H1 (cell line): ENCODE results near the gene C21orf58. TPM values are rescaled to one million over a fixed set of nuclear protein-coding genes. Genes with fewer than 3 reads are reported as not detected.

ENCODE experiments used
- CTCF ChIA-PET: fragments of 300-600 bp; sonication (Branson Sonifier 250); formaldehyde crosslinking; loops from one replicate; lab custom pipeline; 2021; ENCODE audit not compliant: partially characterized antibody; lab: Charles Lee
- POLR2A ChIA-PET: fragments of 300-600 bp; sonication (Branson Sonifier 250); formaldehyde crosslinking; loops from one replicate; lab custom pipeline; 2021; ENCODE audit warnings: inconsistent platforms; ENCODE audit not compliant: partially characterized antibody; lab: Charles Lee
- DNase-seq, 2 experiments: peaks; one replicate each; pipeline versions ENCODE4 v3.0.0 to v3.0.0-alpha.2; 2010 to 2022; ENCODE audit warnings: low spot score in 2 of 2, low read depth in 1 of 2, mixed read lengths in 1 of 2
- FAIRE-seq: peaks from 2 replicates; lab custom pipeline; 2011; peaks lifted over from hg19 to GRCh38; lab: Jason Lieb, UNC
- H2AFZ ChIP-seq: 2 replicates; pipeline ENCODE4 v1.8.1; 2012; ENCODE audit warnings: low read length, inconsistent platforms
- H2AK5ac ChIP-seq: 2 replicates; pipeline ENCODE4 v1.6.1; 2013; ENCODE audit warnings: low read depth, low read length
- H2BK120ac ChIP-seq: replicated peaks from 2 replicates; pipeline ENCODE3; 2013; ENCODE audit warnings: low read depth, low read length, inconsistent platforms
- H2BK12ac ChIP-seq: 2 replicates; pipeline ENCODE4 v1.6.1; 2013; ENCODE audit warnings: low read depth, low read length
- H2BK15ac ChIP-seq: 2 replicates; pipeline ENCODE4 v1.6.1; 2013; ENCODE audit warnings: low read length
- H2BK20ac ChIP-seq: 2 replicates; pipeline ENCODE4 v1.6.1; 2013; ENCODE audit warnings: low read length
- H2BK5ac ChIP-seq: 2 replicates; pipeline ENCODE4 v1.6.1; 2013; ENCODE audit warnings: low read depth, low read length
- H3K14ac ChIP-seq: 2 replicates; pipeline ENCODE4 v1.6.1; 2013; ENCODE audit warnings: inconsistent platforms; ENCODE audit not compliant: insufficient read length
- H3K18ac ChIP-seq: 2 replicates; pipeline ENCODE4 v1.6.1; 2013; ENCODE audit warnings: low read length; ENCODE audit errors: extremely low read depth
- H3K23ac ChIP-seq: 2 replicates; pipeline ENCODE4 v1.6.1; 2013; ENCODE audit warnings: inconsistent platforms; ENCODE audit not compliant: insufficient read length
- H3K23me2 ChIP-seq: 2 replicates; pipeline ENCODE4 v1.6.1; 2013; ENCODE audit warnings: low read depth, low read length
- H3K27ac ChIP-seq: 2 replicates; pipeline ENCODE4 v1.6.1; 2011; ENCODE audit warnings: low read depth, low read length, inconsistent platforms
- H3K27me3 ChIP-seq, 4 experiments: replicated peaks in 1 of 4; 1 replicate in 1 of 4; 2 replicates in 3 of 4; pipeline versions ENCODE4 v1.6.1 to v1.8.1; 2011 to 2013; ENCODE audit warnings: low read length in 3 of 4, mild to moderate bottlenecking in 3 of 4, inconsistent platforms in 2 of 4, mixed read lengths in 2 of 4, moderate library complexity in 1 of 4; ENCODE audit not compliant: control insufficient read depth in 3 of 4, insufficient read depth in 3 of 4; ENCODE audit errors: extremely low read depth in 1 of 4
- H3K36me3 ChIP-seq, 4 experiments: 2 replicates each; pipeline versions ENCODE4 v1.6.1 to v1.8.1; 2011 to 2013; ENCODE audit warnings: mild to moderate bottlenecking in 4 of 4, low read length in 3 of 4, moderate library complexity in 2 of 4, control low read depth in 1 of 4, inconsistent platforms in 1 of 4; ENCODE audit not compliant: insufficient read depth in 4 of 4, control insufficient read depth in 2 of 4
- H3K4ac ChIP-seq: replicated peaks from 2 replicates; pipeline ENCODE3; 2013; ENCODE audit warnings: low read length, low read depth, mixed read lengths, inconsistent platforms; ENCODE audit not compliant: insufficient read length
- H3K4me1 ChIP-seq, 4 experiments: replicated peaks in 1 of 4; 1 replicate in 1 of 4; 2 replicates in 3 of 4; pipeline versions ENCODE4 v1.6.1 to v1.8.1; 2011 to 2013; ENCODE audit warnings: low read length in 3 of 4, inconsistent platforms in 2 of 4, mixed read lengths in 1 of 4; ENCODE audit not compliant: insufficient read depth in 4 of 4, control insufficient read depth in 3 of 4
- H3K4me2 ChIP-seq, 2 experiments: 2 replicates each; pipeline versions ENCODE4 v1.6.1 to v1.8.1; 2011 to 2013; ENCODE audit warnings: low read depth in 2 of 2, low read length in 2 of 2, control low read depth in 1 of 2, inconsistent platforms in 1 of 2, mild to moderate bottlenecking in 1 of 2; ENCODE audit not compliant: insufficient read depth in 1 of 2
- H3K4me3 ChIP-seq, 4 experiments: fragments of 200-600, 300-600 bp in 1 of 4; sonication (generic), shearing (Covaris generic), sonication (Bioruptor Twin) in 1 of 4; 2 replicates each; pipeline versions ENCODE4 v1.5.1 to v1.8.1; 2011 to 2016; ENCODE audit warnings: low read length in 4 of 4, low read depth in 3 of 4, control low read depth in 2 of 4, inconsistent platforms in 2 of 4, mild to moderate bottlenecking in 2 of 4, mixed read lengths in 1 of 4, moderate library complexity in 1 of 4; ENCODE audit not compliant: insufficient read depth in 2 of 4; ENCODE audit errors: extremely low read depth in 1 of 4
- H3K56ac ChIP-seq: replicated peaks from 2 replicates; pipeline ENCODE3; 2013; ENCODE audit warnings: low read depth, mild to moderate bottlenecking, mixed read lengths, low read length, inconsistent platforms; ENCODE audit not compliant: insufficient read length
- H3K79me1 ChIP-seq: 2 replicates; pipeline ENCODE4 v1.6.1; 2013; ENCODE audit warnings: low read depth, low read length, control low read depth
- H3K79me2 ChIP-seq, 2 experiments: 2 replicates each; pipeline versions ENCODE4 v1.6.1 to v1.8.1; 2012 to 2013; ENCODE audit warnings: low read length in 2 of 2, mild to moderate bottlenecking in 2 of 2, inconsistent platforms in 1 of 2; ENCODE audit not compliant: insufficient read depth in 2 of 2, control insufficient read depth in 1 of 2
- H3K9ac ChIP-seq, 4 experiments: replicated peaks in 1 of 4; 1 replicate in 1 of 4; 2 replicates in 3 of 4; pipeline versions ENCODE4 v1.6.1 to v1.8.1; 2011 to 2013; ENCODE audit warnings: low read depth in 3 of 4, low read length in 3 of 4, control low read depth in 2 of 4, mild to moderate bottlenecking in 2 of 4, moderate library complexity in 2 of 4, inconsistent platforms in 1 of 4; ENCODE audit errors: extremely low read depth in 1 of 4
- H3K9me3 ChIP-seq, 2 experiments: 2 replicates each; pipeline versions ENCODE4 v1.6.1 to v1.8.1; 2012 to 2013; ENCODE audit warnings: mild to moderate bottlenecking in 2 of 2, moderate library complexity in 2 of 2, control low read depth in 1 of 2, inconsistent platforms in 1 of 2, low read depth in 1 of 2, low read length in 1 of 2, mixed read lengths in 1 of 2; ENCODE audit not compliant: insufficient read depth in 2 of 2
- H4K20me1 ChIP-seq, 2 experiments: replicated peaks in 1 of 2; 2 replicates each; pipeline versions ENCODE3 to v1.8.1; 2011 to 2013; ENCODE audit warnings: inconsistent platforms in 2 of 2, low read length in 2 of 2, mild to moderate bottlenecking in 1 of 2; ENCODE audit not compliant: insufficient read depth in 2 of 2, control insufficient read depth in 1 of 2
- H4K5ac ChIP-seq: 2 replicates; pipeline ENCODE4 v1.6.1; 2013; ENCODE audit warnings: low read length, low read depth, mixed read lengths, inconsistent platforms; ENCODE audit not compliant: insufficient read length
- H4K8ac ChIP-seq: 2 replicates; pipeline ENCODE4 v1.8.0; 2013; ENCODE audit warnings: mild to moderate bottlenecking, moderate library complexity, low read length, inconsistent platforms; ENCODE audit not compliant: insufficient read depth; ENCODE audit errors: extremely low read depth
- H4K91ac ChIP-seq: replicated peaks from 2 replicates; pipeline ENCODE3; 2013; ENCODE audit warnings: low read length, mixed read lengths, inconsistent platforms; ENCODE audit not compliant: insufficient read length
- BRCA1 ChIP-seq: IDR thresholded peaks from 2 replicates; pipeline ENCODE4 v1.6.1; 2012; ENCODE audit warnings: low read depth, low read length, improper control_type of control experiment
- CHD2 ChIP-seq: IDR thresholded peaks from 2 replicates; pipeline ENCODE4 v1.6.1; 2012; ENCODE audit warnings: low read length, improper control_type of control experiment
- CREB1 ChIP-seq: IDR thresholded peaks from 2 replicates; pipeline ENCODE4 v1.6.1; 2012; ENCODE audit warnings: inconsistent platforms
- EP300 ChIP-seq, 2 experiments: IDR thresholded peaks; 1 replicate in 1 of 2; 2 replicates in 1 of 2; pipeline ENCODE4 v1.6.1; 2011 to 2012; ENCODE audit warnings: low read depth in 2 of 2, low read length in 2 of 2, mild to moderate bottlenecking in 2 of 2, borderline replicate concordance in 1 of 2, inconsistent platforms in 1 of 2, moderate library complexity in 1 of 2
- EZH2 ChIP-seq: fragments of 200-600 bp; sonication (generic); IDR thresholded peaks from 2 replicates; pipeline ENCODE4 v1.7.1; 2012; ENCODE audit warnings: low read depth, mild to moderate bottlenecking, moderate library complexity, low read length, inconsistent platforms; ENCODE audit not compliant: severe bottlenecking
- JUND ChIP-seq: IDR thresholded peaks from 2 replicates; pipeline ENCODE4 v1.6.1; 2011; ENCODE audit warnings: mild to moderate bottlenecking, improper control_type of control experiment, low read length
- KDM5A ChIP-seq: fragments of 200-600 bp; IDR thresholded peaks from 2 replicates; pipeline ENCODE4 v1.7.1; 2012; ENCODE audit warnings: mild to moderate bottlenecking, low read length, inconsistent platforms, mixed read lengths
- SP1 ChIP-seq: IDR thresholded peaks from 2 replicates; pipeline ENCODE4 v1.6.1; 2011; ENCODE audit warnings: low read depth, low read length
- SP2 ChIP-seq: IDR thresholded peaks from 2 replicates; pipeline ENCODE4 v1.6.1; 2012; ENCODE audit warnings: mild to moderate bottlenecking, low read length, inconsistent platforms
- ZNF274 ChIP-seq: IDR thresholded peaks from 2 replicates; pipeline ENCODE4 v1.7.0; 2012; ENCODE audit warnings: low read length, borderline replicate concordance; ENCODE audit errors: extremely low read depth
- WGBS, 2 experiments: shearing (Covaris generic) in 1 of 2; methylation state at CpG; one replicate each; pipeline versions ENCODE4 v1.1.6 to v1.1.7; 2013 to 2015; ENCODE audit warnings: low lambda C conversion rate in 2 of 2, mixed read lengths in 2 of 2, inconsistent platforms in 1 of 2, low coverage in 1 of 2, missing lambda C conversion rate in 1 of 2; ENCODE audit not compliant: insufficient replicate concordance in 2 of 2, insufficient coverage in 1 of 2, insufficient read length in 1 of 2; ENCODE audit errors: extremely low coverage in 1 of 2, missing lambda C conversion rate in 1 of 2; 5-methylcytosine and 5-hydroxymethylcytosine counted together
- polyA plus RNA-seq, 7 experiments: library from polyadenylated mRNA; depleted of rRNA in 3 of 7; stranded (reverse) in 5 of 7; unstranded in 2 of 7; fragments of >200 nt in 5 of 7; fragments of 200-250 nt in 2 of 7; gene quantifications; 1 replicate in 5 of 7; 2 replicates in 1 of 7; 4 replicates in 1 of 7; pipeline versions ENCODE4 v1.2.1 to v1.2.3, GENCODE V29; 2011 to 2013; ENCODE audit warnings: missing spikeins in 2 of 7, mixed read lengths in 2 of 7
- total RNA-seq: library from RNA; stranded (reverse); fragmentation: NEBNext Ultra II Directional; extraction: Animal tissue kit (Norgen Biotek cat#: 25700); gene quantifications from 2 replicates; pipeline ENCODE4 v1.2.1, GENCODE V29; 2021
- TF ChIP-seq, protein P1 (sequence below): IDR thresholded peaks from 2 replicates; pipeline ENCODE4 v1.6.1; 2011; ENCODE audit warnings: low read depth, mild to moderate bottlenecking, low read length; ENCODE audit not compliant: insufficient read depth

Gene C21orf58
- total and polyA plus RNA-seq, 2 of the 8 experiments (the other 6 are each of a cell fraction or from before 2014, with no cell fraction given): 13.8 to 26.1 TPM

GRCh38 chr21:46371204-46372013 lies 47.7 kb upstream of the C21orf58 start:
- H3K23me2 ChIP-seq: peaks cover 5% of the 10 kb centered on the region
- H3K9ac ChIP-seq: no peak overlapping the region
- H3K4ac ChIP-seq: no peak overlapping the region
- no peaks in the 10 kb centered on the region for H3K27me3 ChIP-seq
- WGBS, 2 experiments: 95% methylated on average over 16 of the region's 16 CpGs; no CpG with 5 or more reads in 1 of the 2 experiments
- ChIA-PET POLR2A (interaction anchor here (1.1 kb wide), 1 partner anchor 101 kb away, joined by 3 read pairs; no protein-coding TSS in a partner anchor), CTCF (interaction anchor here (1.0 to 1.5 kb wide), 3 partner anchors 20 to 218 kb away, joined by 3 read pairs; no protein-coding TSS in a partner anchor)
- DNase-seq (no peak), FAIRE-seq (no peak)
- H3K79me2 ChIP-seq: peaks cover 0 to 47% of the 10 kb centered on the region in 2 experiments; a peak in 2 of 4 replicates
- peaks cover 0 to 3% of the 10 kb centered on the region in 2 experiments; a peak in 1 of 4 replicates for H3K9me3 ChIP-seq
- peaks cover 6 to 18% (median 16%) of the 10 kb centered on the region in 4 experiments; a peak in 6 of 8 replicates for H3K36me3 ChIP-seq
- peaks cover 5 to 15% of the 10 kb centered on the region in 2 experiments for H4K20me1 ChIP-seq
- H2BK5ac ChIP-seq: peak overlapping the region; percentile 85; the same call in 1 of the 2 replicates
- no peak overlapping the region for H3K18ac ChIP-seq
- no peak overlapping the region for H2BK120ac ChIP-seq
- peaks cover 24% of the 10 kb centered on the region for H3K79me1 ChIP-seq
- no peak overlapping the region for H3K4me2 ChIP-seq
- no peaks in the 10 kb centered on the region; a peak in 1 of 7 replicates for H3K4me1 ChIP-seq
- no peak overlapping the region for H2BK20ac ChIP-seq
- no peak overlapping the region for H3K14ac ChIP-seq
- no peak overlapping the region for H2AFZ ChIP-seq
- H3K23ac ChIP-seq: no peak overlapping the region
- no peak overlapping the region for H3K27ac ChIP-seq
- H2BK15ac ChIP-seq: 0 out of 2 replicates have a peak overlapping the region, but pooled peaks have one; percentile 1
- peak overlapping the region; percentile 95 for H4K91ac ChIP-seq
- H3K56ac ChIP-seq: no peak overlapping the region
- no peak overlapping the region for H4K8ac ChIP-seq
- H4K5ac ChIP-seq: no peak overlapping the region
- H3K4me3 ChIP-seq: no peak overlapping the region
- H2AK5ac ChIP-seq: peak overlapping the region; percentile 79
- H2BK12ac ChIP-seq: no peak overlapping the region
- no peak for TF ChIP-seq JUND
- no peak for TF ChIP-seq SP2
- TF ChIP-seq, protein P1, sequence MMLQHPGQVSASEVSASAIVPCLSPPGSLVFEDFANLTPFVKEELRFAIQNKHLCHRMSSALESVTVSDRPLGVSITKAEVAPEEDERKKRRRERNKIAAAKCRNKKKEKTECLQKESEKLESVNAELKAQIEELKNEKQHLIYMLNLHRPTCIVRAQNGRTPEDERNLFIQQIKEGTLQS: no peak
- TF ChIP-seq EP300 (IDR thresholded peaks at IDR 0.05; ENCODE audit: borderline replicate concordance in 1 of 2, low read depth in 2 of 2, low read length in 2 of 2): no peak
- TF ChIP-seq ZNF274: no peak
- TF ChIP-seq SP1: no peak
- no peak for TF ChIP-seq EZH2
- TF ChIP-seq KDM5A: no peak
- TF ChIP-seq CHD2: no peak
- no peak for TF ChIP-seq CREB1
- no peak for TF ChIP-seq BRCA1
